ENCODE measurements around the gene CAMTA1.

The CAMTA1 gene

DNA sequence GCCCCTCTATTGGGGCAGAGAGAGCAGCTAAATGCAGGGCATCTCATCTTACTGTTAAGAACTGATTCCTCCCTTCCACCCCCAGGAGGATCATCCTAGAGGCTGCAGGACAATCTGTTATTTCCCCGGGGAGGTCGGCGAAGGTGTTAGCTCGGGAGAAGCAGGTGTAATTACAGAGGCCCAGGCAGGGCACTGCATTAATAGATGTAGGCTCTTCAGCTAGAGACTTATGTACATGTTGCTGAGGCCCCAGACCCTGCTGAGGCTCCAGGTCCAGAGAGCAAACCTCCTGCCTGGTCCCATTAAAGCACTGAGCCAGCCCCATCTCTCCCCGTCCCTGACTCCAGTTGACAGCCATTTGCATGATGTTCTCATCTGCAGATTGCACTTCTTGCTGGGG is 665.6 kb downstream of the CAMTA1 start:
- H3K4me3 ChIP-seq (ENCODE audit: low read depth, low read length) = no peak overlapping the region
- TF ChIP-seq, protein P1, sequence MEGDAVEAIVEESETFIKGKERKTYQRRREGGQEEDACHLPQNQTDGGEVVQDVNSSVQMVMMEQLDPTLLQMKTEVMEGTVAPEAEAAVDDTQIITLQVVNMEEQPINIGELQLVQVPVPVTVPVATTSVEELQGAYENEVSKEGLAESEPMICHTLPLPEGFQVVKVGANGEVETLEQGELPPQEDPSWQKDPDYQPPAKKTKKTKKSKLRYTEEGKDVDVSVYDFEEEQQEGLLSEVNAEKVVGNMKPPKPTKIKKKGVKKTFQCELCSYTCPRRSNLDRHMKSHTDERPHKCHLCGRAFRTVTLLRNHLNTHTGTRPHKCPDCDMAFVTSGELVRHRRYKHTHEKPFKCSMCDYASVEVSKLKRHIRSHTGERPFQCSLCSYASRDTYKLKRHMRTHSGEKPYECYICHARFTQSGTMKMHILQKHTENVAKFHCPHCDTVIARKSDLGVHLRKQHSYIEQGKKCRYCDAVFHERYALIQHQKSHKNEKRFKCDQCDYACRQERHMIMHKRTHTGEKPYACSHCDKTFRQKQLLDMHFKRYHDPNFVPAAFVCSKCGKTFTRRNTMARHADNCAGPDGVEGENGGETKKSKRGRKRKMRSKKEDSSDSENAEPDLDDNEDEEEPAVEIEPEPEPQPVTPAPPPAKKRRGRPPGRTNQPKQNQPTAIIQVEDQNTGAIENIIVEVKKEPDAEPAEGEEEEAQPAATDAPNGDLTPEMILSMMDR (IDR thresholded peaks at IDR 0.05; ENCODE audit: control insufficient read depth, extremely low read depth, insufficient read depth) = no peak
- no peak for DNase-seq (ENCODE audit: low read depth)

DNA sequence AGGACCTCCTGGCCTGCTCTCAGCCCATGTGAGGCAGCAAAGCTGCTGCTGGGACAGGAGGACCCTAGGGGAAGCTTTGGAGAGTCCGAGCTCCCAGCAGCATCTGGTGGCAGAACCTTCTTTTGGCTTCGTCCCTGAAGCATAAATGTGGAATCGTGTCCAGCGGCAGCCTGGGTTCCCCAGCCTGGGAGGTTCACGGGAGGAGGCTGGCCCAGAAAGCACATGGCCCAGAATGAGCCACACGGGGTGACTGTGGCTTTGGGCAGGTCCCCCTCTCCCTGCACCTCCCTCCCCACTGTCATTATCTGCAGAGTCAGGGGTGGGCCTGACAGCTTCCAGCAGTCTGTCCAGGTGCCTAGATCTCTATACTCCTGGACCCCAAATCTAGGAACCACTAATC is 667.8 kb downstream of the CAMTA1 start:
- no peak for DNase-seq (ENCODE audit: low read depth)
- TF ChIP-seq, protein P1 (IDR thresholded peaks at IDR 0.05; ENCODE audit: control insufficient read depth, extremely low read depth, insufficient read depth) = no peak
- H3K4me3 ChIP-seq (ENCODE audit: low read depth, low read length) = no peak overlapping the region

- TF ChIP-seq, protein P1 (IDR thresholded peaks at IDR 0.05; ENCODE audit: control insufficient read depth, extremely low read depth, insufficient read depth) = peak; percentile 48
- no peak overlapping the region for H3K4me3 ChIP-seq (ENCODE audit: low read depth, low read length)
- DNase-seq (ENCODE audit: low read depth) = no peak
Observed at GRCh38 chr1:7454052-7454815, 669.0 kb downstream of the CAMTA1 start.

DNA sequence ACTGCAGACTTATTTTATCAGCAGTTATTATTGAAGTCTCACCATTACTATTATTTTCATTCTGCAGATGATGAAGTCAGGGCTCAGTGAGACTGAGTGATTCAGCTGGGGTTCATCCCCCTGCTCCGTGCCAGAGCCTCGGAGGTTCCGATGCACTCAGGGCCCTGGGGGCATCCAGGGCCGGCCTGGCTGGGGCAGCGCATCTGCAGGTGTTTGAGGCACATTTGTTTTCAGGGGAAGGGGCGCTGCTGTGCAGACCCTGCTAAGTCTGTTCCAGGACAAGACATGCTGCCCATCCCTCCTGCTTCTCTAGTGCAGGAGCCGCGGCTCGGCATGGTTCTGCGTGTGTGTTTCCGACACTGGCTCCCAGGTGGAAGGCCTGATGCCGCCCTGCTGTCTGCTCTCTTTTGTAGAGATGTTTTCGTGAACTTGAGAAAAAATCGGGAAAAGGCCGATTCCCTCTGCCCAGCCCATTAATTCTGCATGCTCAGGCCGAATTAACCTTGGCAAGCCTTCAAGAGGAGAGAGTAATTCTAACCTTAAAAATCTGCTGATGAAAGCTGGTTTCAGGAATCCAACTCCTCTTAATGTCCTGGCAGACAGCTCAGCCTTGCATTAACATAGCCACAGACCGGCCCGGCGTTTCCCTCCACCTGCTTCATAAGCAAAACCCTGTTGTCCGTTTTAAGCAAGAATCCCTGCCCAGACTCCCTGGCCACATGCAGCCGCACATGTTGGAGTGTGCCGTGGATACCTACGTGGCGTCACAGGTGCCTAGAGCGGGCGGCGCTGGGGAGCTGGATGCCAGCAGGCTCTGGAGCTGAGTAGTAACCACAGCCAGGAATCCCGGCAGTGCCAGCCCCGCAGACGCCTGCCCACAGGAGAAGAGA is 669.9 kb downstream of the CAMTA1 start:
- TF ChIP-seq, protein P1 (IDR thresholded peaks at IDR 0.05; ENCODE audit: control insufficient read depth, extremely low read depth, insufficient read depth) = no peak
- DNase-seq (ENCODE audit: low read depth) = no peak
- H3K4me3 ChIP-seq (ENCODE audit: low read depth, low read length) = no peak overlapping the region

DNA sequence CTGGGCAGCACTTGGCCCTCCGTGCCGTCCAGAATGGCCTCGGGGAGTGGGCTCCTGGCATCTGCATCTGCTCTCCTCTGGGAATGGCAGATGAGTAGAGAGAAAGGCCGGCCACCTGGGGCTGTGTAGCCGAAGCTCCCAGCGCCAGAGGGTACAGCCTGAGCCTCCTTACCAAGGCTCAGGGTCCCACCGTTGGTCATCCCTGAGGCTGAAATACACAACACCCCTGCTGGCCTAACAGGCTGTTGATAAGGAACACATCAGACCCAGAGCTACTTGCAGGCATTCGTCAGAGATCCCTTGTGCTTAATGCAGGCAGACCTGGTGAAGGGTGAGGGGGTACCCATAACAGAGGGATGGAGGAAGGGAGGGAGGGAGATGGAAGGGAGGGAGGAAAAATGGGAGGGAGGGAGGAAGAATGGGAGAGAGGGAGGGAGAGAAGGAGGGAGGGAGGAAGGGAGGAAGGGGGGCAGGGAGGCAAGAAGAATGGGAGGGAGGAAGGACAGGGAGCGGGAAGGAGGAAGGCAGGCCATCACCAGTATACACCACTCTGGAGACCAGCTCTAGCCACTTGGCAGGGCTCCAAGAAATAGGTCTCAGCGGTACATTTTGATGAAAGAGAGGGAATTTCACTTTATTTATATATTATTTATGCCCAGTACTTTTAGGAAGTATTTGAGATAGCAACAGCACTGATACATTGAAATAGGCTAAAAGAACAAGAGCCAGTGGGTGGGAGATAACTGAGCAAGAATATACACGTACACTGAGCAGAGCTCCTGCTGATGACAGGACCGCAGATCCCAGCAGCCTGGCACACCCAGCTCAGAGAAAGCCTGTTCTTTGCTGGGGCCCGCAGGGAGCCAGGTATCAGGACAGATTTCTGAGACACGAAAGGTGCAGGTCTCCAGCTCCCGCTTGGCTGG is 670.8 kb downstream of the CAMTA1 start:
- DNase-seq (ENCODE audit: low read depth) = no peak
- TF ChIP-seq, protein P1 (IDR thresholded peaks at IDR 0.05; ENCODE audit: control insufficient read depth, extremely low read depth, insufficient read depth) = no peak

GRCh38 chr1:7456722-7457082 is 671.4 kb downstream of the CAMTA1 start:
- DNase-seq (ENCODE audit: low read depth) = no peak
- H3K4me3 ChIP-seq (ENCODE audit: low read depth, low read length) = no peak overlapping the region
- TF ChIP-seq, protein P1 (IDR thresholded peaks at IDR 0.05; ENCODE audit: control insufficient read depth, extremely low read depth, insufficient read depth) = no peak

More for the DNA sequence above, 670.8 kb downstream of the CAMTA1 start:
- H3K4me3 ChIP-seq (ENCODE audit: low read depth, low read length) = no peak overlapping the region
